ENCODE measurements around the gene STXBP6. TPM values are rescaled to one million over a fixed set of nuclear protein-coding genes. Genes with fewer than 3 reads are reported as not detected.

The STXBP6 gene
- total and polyA plus RNA-seq, 2 of the 13 experiments (the other 11 are each of a cell fraction or from before 2014, with no cell fraction given), result 35.3 to 42.8 TPM

DNA sequence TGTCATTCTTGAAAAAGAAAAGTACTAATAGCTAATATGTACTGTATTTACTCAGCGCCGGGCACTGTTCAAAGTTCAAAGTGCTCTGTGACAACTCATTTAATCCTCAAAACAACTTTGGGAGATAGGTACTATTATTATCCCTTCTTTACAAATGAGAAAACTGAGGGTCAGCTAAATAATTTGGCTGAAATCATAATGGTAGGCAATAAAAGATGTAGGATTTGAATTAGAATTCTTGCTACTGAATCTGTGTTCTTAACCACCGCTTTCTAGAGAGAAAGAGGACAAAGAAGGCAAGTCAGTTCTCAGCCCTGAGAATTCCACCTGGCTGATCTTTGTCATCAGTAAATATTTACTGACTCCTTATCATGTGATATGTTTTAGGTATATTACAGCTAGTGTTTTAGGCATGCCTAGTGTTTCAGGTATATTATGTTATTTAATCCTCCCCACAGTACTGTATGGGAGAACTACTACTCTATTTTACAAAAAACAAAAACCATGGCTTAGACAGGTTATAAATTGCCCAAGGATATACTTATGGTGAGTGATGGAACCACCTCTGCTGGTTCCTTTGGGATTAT is 210.2 kb downstream of the STXBP6 start:
- Histone ChIP-seq H3K4me1 (ENCODE audit: insufficient read depth, low read length) (peaks cover 77% of the 10 kb centered on the region), H3K4me3 (replicated peaks in 1 of 3; ENCODE audit: insufficient read depth in 1 of 3, low read depth in 2 of 3, low read length in 3 of 3) (peak overlapping the region in 2 of 3 experiments; percentile 36 to 47; a peak in 3 of 6 replicates), H3K79me2 (ENCODE audit: insufficient read depth, low read length) (no peaks in the 10 kb centered on the region), H3K36me3 (replicated peaks in 1 of 2; ENCODE audit: control insufficient read depth in 1 of 2, insufficient read depth in 2 of 2, low read length in 2 of 2) (no peaks in the 10 kb centered on the region), H3K9me3 (ENCODE audit: low read length) (no peaks in the 10 kb centered on the region), H3K9ac (ENCODE audit: insufficient read depth, low read depth, low read length) (peak overlapping the region; percentile 65), H3K4me2 (ENCODE audit: low read depth, low read length) (peak overlapping the region; percentile 71), H3K27ac (ENCODE audit: extremely low read length, insufficient read depth, low read length) (peak overlapping the region; percentile 90), H3K27me3 (ENCODE audit: control insufficient read depth in 1 of 2, insufficient read depth in 2 of 2, low read length in 2 of 2) (no peaks in the 10 kb centered on the region), H4K20me1 (ENCODE audit: insufficient read depth, low read length) (no peaks in the 10 kb centered on the region), H2AFZ (ENCODE audit: low read length) (peak overlapping the region; percentile 17)
- FAIRE-seq, result no peak
- intact Hi-C loops (cut with micrococcal nuclease; ENCODE audit: unreplicated experiment) (loop anchor here (1.0 to 5.0 kb wide), 8 partner anchors 22 to 211 kb away; partner anchors contain the start of gene STXBP6), in situ Hi-C loops (cut with HindIII; ENCODE audit: extremely low pct_ligation_motif_present, low pct_unique_long_range_greater_than_20kb) (no loop called here)
- no TSS peak for BruUV-seq (replicated peaks)
- POLR2A ChIA-PET, result interaction anchor here (0.6 to 7.3 kb wide), 40 partner anchors 8 to 1863 kb away, joined by 3 to 380 read pairs (median 5); partner anchors contain the start of genes DHRS1, NOP9 and PCK2
- DNase-seq (ENCODE audit: low spot score), result peak; percentile 99
- CTCF ChIA-PET (ENCODE audit: low intra/inter-chr PET ratio, low total read pairs), result interaction anchor here (2.7 kb wide), 1 partner anchor 22 kb away, joined by 13 read pairs; no protein-coding TSS in a partner anchor
- peak; percentile 92 for ATAC-seq
- 2% methylated on average over 3 of the region's 3 CpGs for WGBS (ENCODE audit: low lambda C conversion rate)
- TF ChIP-seq ZNF468 (CRISPR knock-in tag; IDR thresholded peaks at IDR 0.05) (no peak), ZNF224 (CRISPR knock-in tag; IDR thresholded peaks at IDR 0.05) (no peak), FOXM1 (CRISPR knock-in tag; IDR thresholded peaks at IDR 0.05) (no peak), ZNF34 (CRISPR knock-in tag; IDR thresholded peaks at IDR 0.05; ENCODE audit: borderline replicate concordance) (0 out of 2 replicates have a peak, but pooled peaks have one; percentile 48), EEA1 (CRISPR knock-in tag; IDR thresholded peaks at IDR 0.05; ENCODE audit: borderline replicate concordance) (no peak), ZNF354B (CRISPR knock-in tag; IDR thresholded peaks at IDR 0.05) (no peak), MAFK (conservative IDR thresholded peaks at IDR 0.05 in 1 of 2, IDR thresholded peaks at IDR 0.05 in 1 of 2; ENCODE audit: low read length in 2 of 2) (peak; percentile 40 to 51; a peak in 3 of 4 replicates), NCOA5 (CRISPR knock-in tag; IDR thresholded peaks at IDR 0.05) (no peak), KDM2A (CRISPR knock-in tag; IDR thresholded peaks at IDR 0.05; ENCODE audit: borderline replicate concordance, low read depth) (no peak), CBX1 (IDR thresholded peaks at IDR 0.05; ENCODE audit: low read depth) (no peak), ZNF292 (CRISPR knock-in tag; IDR thresholded peaks at IDR 0.05; ENCODE audit: borderline replicate concordance, low read depth) (no peak), SSRP1 (CRISPR knock-in tag; IDR thresholded peaks at IDR 0.05) (no peak)
- TF ChIP-seq, protein P1, sequence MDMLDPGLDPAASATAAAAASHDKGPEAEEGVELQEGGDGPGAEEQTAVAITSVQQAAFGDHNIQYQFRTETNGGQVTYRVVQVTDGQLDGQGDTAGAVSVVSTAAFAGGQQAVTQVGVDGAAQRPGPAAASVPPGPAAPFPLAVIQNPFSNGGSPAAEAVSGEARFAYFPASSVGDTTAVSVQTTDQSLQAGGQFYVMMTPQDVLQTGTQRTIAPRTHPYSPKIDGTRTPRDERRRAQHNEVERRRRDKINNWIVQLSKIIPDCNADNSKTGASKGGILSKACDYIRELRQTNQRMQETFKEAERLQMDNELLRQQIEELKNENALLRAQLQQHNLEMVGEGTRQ (IDR thresholded peaks at IDR 0.05; ENCODE audit: low read depth, low read length), result no peak; the same call in 1 of the 2 replicates
- TF ChIP-seq, protein P1 (CRISPR knock-in tag; IDR thresholded peaks at IDR 0.05; ENCODE audit: borderline replicate concordance), result peak; percentile 71; the same call in 1 of the 2 replicates
- TF ChIP-seq, protein P2, sequence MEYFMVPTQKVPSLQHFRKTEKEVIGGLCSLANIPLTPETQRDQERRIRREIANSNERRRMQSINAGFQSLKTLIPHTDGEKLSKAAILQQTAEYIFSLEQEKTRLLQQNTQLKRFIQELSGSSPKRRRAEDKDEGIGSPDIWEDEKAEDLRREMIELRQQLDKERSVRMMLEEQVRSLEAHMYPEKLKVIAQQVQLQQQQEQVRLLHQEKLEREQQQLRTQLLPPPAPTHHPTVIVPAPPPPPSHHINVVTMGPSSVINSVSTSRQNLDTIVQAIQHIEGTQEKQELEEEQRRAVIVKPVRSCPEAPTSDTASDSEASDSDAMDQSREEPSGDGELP (IDR thresholded peaks at IDR 0.05; ENCODE audit: borderline replicate concordance, low read depth), result peak; percentile 81
- TF ChIP-seq, protein P3, sequence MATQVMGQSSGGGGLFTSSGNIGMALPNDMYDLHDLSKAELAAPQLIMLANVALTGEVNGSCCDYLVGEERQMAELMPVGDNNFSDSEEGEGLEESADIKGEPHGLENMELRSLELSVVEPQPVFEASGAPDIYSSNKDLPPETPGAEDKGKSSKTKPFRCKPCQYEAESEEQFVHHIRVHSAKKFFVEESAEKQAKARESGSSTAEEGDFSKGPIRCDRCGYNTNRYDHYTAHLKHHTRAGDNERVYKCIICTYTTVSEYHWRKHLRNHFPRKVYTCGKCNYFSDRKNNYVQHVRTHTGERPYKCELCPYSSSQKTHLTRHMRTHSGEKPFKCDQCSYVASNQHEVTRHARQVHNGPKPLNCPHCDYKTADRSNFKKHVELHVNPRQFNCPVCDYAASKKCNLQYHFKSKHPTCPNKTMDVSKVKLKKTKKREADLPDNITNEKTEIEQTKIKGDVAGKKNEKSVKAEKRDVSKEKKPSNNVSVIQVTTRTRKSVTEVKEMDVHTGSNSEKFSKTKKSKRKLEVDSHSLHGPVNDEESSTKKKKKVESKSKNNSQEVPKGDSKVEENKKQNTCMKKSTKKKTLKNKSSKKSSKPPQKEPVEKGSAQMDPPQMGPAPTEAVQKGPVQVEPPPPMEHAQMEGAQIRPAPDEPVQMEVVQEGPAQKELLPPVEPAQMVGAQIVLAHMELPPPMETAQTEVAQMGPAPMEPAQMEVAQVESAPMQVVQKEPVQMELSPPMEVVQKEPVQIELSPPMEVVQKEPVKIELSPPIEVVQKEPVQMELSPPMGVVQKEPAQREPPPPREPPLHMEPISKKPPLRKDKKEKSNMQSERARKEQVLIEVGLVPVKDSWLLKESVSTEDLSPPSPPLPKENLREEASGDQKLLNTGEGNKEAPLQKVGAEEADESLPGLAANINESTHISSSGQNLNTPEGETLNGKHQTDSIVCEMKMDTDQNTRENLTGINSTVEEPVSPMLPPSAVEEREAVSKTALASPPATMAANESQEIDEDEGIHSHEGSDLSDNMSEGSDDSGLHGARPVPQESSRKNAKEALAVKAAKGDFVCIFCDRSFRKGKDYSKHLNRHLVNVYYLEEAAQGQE (IDR thresholded peaks at IDR 0.05; ENCODE audit: borderline replicate concordance in 1 of 2, low read depth in 1 of 2, low read length in 2 of 2), result peak in 1 of 2 experiments; percentile 67; a peak in 2 of 4 replicates
- TF ChIP-seq, protein P4, sequence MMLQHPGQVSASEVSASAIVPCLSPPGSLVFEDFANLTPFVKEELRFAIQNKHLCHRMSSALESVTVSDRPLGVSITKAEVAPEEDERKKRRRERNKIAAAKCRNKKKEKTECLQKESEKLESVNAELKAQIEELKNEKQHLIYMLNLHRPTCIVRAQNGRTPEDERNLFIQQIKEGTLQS (CRISPR knock-in tag; IDR thresholded peaks at IDR 0.05), result peak; percentile 11; the same call in 1 of the 2 replicates

Data from HepG2 (cell line).